Left ventricle myocardium inferior (tissue), 1 donor: ENCODE data around the gene FSD1L. TPM values are rescaled to one million over a fixed set of nuclear protein-coding genes. Genes with fewer than 3 reads are reported as not detected.
A peak's percentile ranks its signal among the peaks of the same experiment; 100 is the strongest.

ENCODE experiments used
- DNase-seq: peaks from one replicate; pipeline ENCODE4 v3.0.0-alpha.2; 2020
- H3K27ac ChIP-seq: fragments of 200-600 bp; replicated peaks from 2 replicates; pipeline ENCODE4 v1.8.0; 2021
- H3K27me3 ChIP-seq: fragments of 200-600 bp; 2 replicates; pipeline ENCODE4 v1.8.0; 2021; ENCODE audit warnings: low read depth
- H3K36me3 ChIP-seq: fragments of 200-600 bp; 2 replicates; pipeline ENCODE4 v1.8.0; 2021
- H3K4me1 ChIP-seq: fragments of 200-600 bp; 2 replicates; pipeline ENCODE4 v1.8.0; 2021
- H3K4me3 ChIP-seq: fragments of 200-600 bp; 2 replicates; pipeline ENCODE4 v1.8.0; 2021; ENCODE audit warnings: mild to moderate bottlenecking, moderate library complexity
- H3K9me3 ChIP-seq: fragments of 200-600 bp; replicated peaks from 2 replicates; pipeline ENCODE4 v1.8.0; 2021
- CTCF ChIP-seq: fragments of 200-600 bp; IDR thresholded peaks from 2 replicates; pipeline ENCODE4 v1.8.0; 2021; ENCODE audit warnings: antibody characterized with exemption, mild to moderate bottlenecking, borderline replicate concordance
- intact Hi-C: fragments of 100-400 bp; cut with micrococcal nuclease; formaldehyde crosslinking; loops from one replicate; pipeline ENCODE4 v1.11.0; 2022
- total RNA-seq: library from RNA; stranded (reverse); fragmentation: NEBNext Ultra II Directional; extraction: Animal tissue kit (Norgen Biotek cat#: 25700); gene quantifications from one replicate; pipeline ENCODE4 v1.2.1, GENCODE V29; 2021
- donor health status: DM: no; HTN: yes; CAD: no; lungs with severe emphysema.

Gene FSD1L
- total RNA-seq, 1 donor from 2014 or later = 7.6 TPM

DNA sequence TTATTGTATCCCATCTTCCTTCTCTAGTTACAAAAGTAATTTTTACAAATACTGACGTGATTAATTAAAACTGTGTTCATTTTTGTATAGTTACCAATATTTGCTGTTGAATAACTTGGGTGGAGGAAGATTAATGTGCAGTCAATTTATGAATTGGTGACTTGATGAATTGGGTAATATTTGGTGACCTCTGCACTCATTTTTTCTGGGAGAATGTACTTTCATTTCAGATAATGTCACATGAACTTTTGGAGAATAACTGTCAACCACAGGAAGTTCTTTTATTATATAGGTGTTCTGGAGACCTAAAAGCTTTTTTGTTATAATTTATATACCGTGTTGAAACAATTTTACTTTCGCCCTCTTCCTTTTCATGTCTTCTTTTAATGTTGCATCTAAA, 83.7 kb downstream of the FSD1L start:
- H3K4me3 ChIP-seq = no peak overlapping the region
- no peaks in the 10 kb centered on the region for H3K4me1 ChIP-seq
- no peak for DNase-seq
- H3K9me3 ChIP-seq = peaks cover 13% of the 10 kb centered on the region
- no peak for TF ChIP-seq CTCF
- peaks cover 16% of the 10 kb centered on the region for H3K36me3 ChIP-seq
- no peaks in the 10 kb centered on the region for H3K27me3 ChIP-seq
- H3K27ac ChIP-seq = no peak overlapping the region
- intact Hi-C loops = no loop called here

DNA sequence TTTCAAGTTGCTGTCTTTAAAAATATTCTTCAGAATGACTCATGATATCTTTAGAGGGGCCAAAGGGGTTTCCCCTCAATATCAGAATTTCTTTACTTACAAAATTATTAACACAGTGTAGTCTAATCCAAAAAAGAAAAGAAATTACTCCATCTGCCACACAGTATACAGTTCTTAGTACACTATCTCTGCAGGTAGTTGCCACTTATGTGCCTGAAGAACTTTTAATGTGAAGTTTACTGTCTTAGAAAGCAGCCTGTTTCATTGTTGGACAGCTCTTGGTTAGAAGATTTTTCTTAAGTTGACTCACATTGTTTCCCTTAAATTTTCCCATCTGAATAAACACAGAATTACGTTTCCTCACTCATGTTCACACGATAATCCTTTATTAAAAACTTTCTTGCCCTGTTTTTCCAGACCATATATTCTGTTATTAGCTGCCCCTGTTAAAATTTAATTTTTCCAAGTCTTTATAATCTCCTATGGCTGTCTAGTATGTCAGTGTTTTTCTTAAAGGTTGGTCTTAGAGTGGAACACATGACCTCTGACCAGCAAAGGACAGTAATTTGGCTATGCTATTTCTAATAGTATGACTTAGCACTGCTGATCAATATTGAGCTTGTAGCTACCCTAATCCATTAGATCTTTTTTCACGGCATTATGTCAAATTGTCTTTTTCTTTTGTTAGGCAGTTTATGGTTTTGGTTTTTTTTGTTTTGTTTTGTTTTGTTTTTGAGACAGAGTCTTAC, 88.3 kb downstream of the FSD1L start:
- Histone ChIP-seq H3K4me1 (no peaks in the 10 kb centered on the region), H3K9me3 (no peaks in the 10 kb centered on the region), H3K27me3 (no peaks in the 10 kb centered on the region), H3K36me3 (peaks cover 4% of the 10 kb centered on the region), H3K27ac (no peak overlapping the region), H3K4me3 (no peak overlapping the region)
- DNase-seq = no peak
- intact Hi-C loops = no loop called here
- TF ChIP-seq CTCF = no peak

DNA sequence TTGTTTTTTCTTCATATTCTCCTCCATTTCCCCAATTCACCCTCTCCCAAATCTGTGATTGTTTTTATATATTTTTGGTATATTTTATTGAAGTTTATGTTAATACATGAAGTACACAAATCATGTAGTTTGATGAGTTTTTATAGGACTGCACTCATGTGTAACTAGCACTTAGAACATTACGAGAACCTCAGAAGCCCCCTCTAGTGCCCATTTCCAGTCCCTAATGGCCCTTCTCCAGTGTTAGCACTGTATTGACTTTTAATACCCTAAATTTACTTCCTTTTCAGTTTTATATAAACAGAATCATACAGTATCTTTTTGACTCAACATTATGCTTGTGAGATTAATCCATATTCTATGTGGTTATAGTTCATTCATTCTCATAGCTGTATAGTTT, 91.6 kb downstream of the FSD1L start:
- no peaks in the 10 kb centered on the region for H3K4me1 ChIP-seq
- H3K36me3 ChIP-seq = peaks cover 4% of the 10 kb centered on the region
- DNase-seq = no peak
- intact Hi-C loops = no loop called here
- no peaks in the 10 kb centered on the region for H3K9me3 ChIP-seq
- H3K4me3 ChIP-seq = no peak overlapping the region
- TF ChIP-seq CTCF = no peak
- no peak overlapping the region for H3K27ac ChIP-seq
- no peaks in the 10 kb centered on the region for H3K27me3 ChIP-seq

GRCh38 chr9:105541838-105542237, 94.0 kb downstream of the FSD1L start:
- no peaks in the 10 kb centered on the region for H3K27me3 ChIP-seq
- H3K27ac ChIP-seq = no peak overlapping the region
- no peak overlapping the region for H3K4me3 ChIP-seq
- no peaks in the 10 kb centered on the region for H3K36me3 ChIP-seq
- no peaks in the 10 kb centered on the region for H3K9me3 ChIP-seq
- TF ChIP-seq CTCF = no peak
- intact Hi-C loops = no loop called here
- no peak for DNase-seq
- no peaks in the 10 kb centered on the region for H3K4me1 ChIP-seq

DNA sequence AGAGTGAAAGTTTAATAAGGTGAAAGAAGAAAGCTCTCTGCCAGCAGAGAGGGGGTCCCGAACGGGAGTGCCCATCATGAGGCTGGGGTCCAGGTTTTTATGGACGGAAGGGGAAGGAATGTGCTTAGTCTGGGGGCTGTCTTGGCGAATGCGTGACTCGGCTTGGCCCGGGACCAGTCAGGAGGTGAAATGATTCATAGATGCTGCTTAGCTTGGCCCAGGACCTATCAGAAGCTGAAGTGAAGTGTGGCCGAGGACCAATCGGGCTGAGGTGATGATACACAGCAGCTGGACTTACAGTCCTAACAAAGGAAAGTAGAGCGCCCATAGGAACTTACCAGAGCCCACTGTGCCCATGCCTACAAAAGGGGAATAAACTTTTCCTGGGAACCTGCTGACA, 106.2 kb downstream of the FSD1L start:
- Histone ChIP-seq H3K9me3 (no peaks in the 10 kb centered on the region), H3K27me3 (no peaks in the 10 kb centered on the region), H3K27ac (no peak overlapping the region), H3K4me3 (no peak overlapping the region), H3K4me1 (peaks cover 13% of the 10 kb centered on the region), H3K36me3 (no peaks in the 10 kb centered on the region)
- DNase-seq = peak; percentile 14
- intact Hi-C loops = no loop called here
- no peak for TF ChIP-seq CTCF
